Measurements from ENCODE around the gene PTTG2.

DNA sequence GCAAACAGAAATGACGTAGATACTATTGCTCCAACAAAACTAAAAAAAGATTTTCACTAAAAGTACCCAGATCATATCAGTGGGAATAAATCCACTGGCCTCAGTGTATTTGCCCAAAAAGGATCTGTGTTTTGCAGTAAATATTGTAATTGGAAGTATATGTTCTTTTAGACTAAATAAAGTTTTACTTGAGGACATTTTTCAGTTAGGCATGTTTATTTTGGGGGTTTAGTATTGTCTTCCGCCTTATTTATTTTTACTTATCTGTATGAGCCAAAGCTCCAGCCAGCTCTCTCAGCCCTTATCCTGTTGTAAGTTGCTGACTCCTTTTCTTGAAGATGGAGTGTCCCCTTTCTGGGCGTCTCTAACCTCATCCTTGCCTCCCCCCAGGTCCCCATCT is 49.8 kb downstream of the PTTG2 start:
- no peak for TF ChIP-seq CTCF (IDR thresholded peaks at IDR 0.05)
- TF ChIP-seq POLR2AphosphoS5 (IDR thresholded peaks at IDR 0.05; ENCODE audit: insufficient read depth in 1 of 2, low read depth in 1 of 2), result peak in 1 of 2 donors; percentile 77
- no peak for TF ChIP-seq POLR2A (IDR thresholded peaks at IDR 0.05)
